Gastrocnemius medialis (tissue), 4 donors: ENCODE measurements around the gene GRID2. TPM values are rescaled to one million over a fixed set of nuclear protein-coding genes. Genes with fewer than 3 reads are reported as not detected.

Experiments used
- ATAC-seq, 2 donors: fragments of 150-250 bp; one replicate each; pipeline ENCODE4 v1.9.1; 2016
- DNase-seq, 2 donors: peaks; one replicate each; pipeline ENCODE4 v3.0.0-alpha.2; 2019
- H3K27ac ChIP-seq, 4 donors: fragments of 200-600 bp; sonication (generic); 1 replicate in 1 of 4; 2 replicates in 3 of 4; pipeline ENCODE4 v1.5.1; 2016 to 2018; ENCODE audit warnings: mild to moderate bottlenecking in 2 of 4, moderate library complexity in 1 of 4
- H3K27me3 ChIP-seq, 3 donors: fragments of 200-600 bp; sonication (generic) in 2 of 3; 1 replicate in 1 of 3; 2 replicates in 2 of 3; pipeline versions ENCODE4 v1.5.1 to v1.6.0; 2016 to 2019; ENCODE audit warnings: mild to moderate bottlenecking in 1 of 3, moderate library complexity in 1 of 3
- H3K36me3 ChIP-seq, 2 donors: fragments of 200-600 bp; sonication (generic) in 1 of 2; one replicate each; pipeline ENCODE4 v1.5.1; 2017 to 2018
- H3K4me1 ChIP-seq, 2 donors: fragments of 200-600 bp; sonication (generic) in 1 of 2; one replicate each; pipeline ENCODE4 v1.5.1; 2016 to 2017; ENCODE audit warnings: mild to moderate bottlenecking in 2 of 2
- H3K4me3 ChIP-seq, 4 donors: fragments of 200-600 bp; sonication (generic) in 3 of 4; 1 replicate in 1 of 4; 2 replicates in 3 of 4; pipeline ENCODE4 v1.5.1; 2016 to 2019; ENCODE audit warnings: mild to moderate bottlenecking in 2 of 4
- H3K9me3 ChIP-seq, 3 donors: fragments of 200-600 bp; sonication (generic) in 2 of 3; 1 replicate in 1 of 3; 2 replicates in 2 of 3; pipeline ENCODE4 v1.5.1; 2016 to 2019
- CTCF ChIP-seq, 5 experiments: fragments of 450-650 bp in 3 of 5; fragments of 200-600 bp in 2 of 5; sonication (generic) in 2 of 5; IDR thresholded peaks in 4 of 5; conservative IDR thresholded peaks in 1 of 5; 1 replicate in 4 of 5; 2 replicates in 1 of 5; pipeline ENCODE4 v1.5.1; 2016 to 2019; ENCODE audit warnings: antibody characterized with exemption in 5 of 5, mild to moderate bottlenecking in 3 of 5, moderate library complexity in 3 of 5
- POLR2A ChIP-seq, 2 donors: fragments of 450-650 bp; IDR thresholded peaks; one replicate each; pipeline ENCODE4 v1.6.1; 2017; ENCODE audit warnings: antibody characterized with exemption in 2 of 2, mild to moderate bottlenecking in 2 of 2, moderate library complexity in 2 of 2
- in situ Hi-C, 4 donors: fragments of 200-750 bp; cut with MboI; loops; one replicate each; pipeline versions ENCODE4 v1.15.0 to v1.8.0; 2017; ENCODE audit warnings: low sequenced_read_pairs in 4 of 4
- intact Hi-C: fragments of 100-400 bp; cut with DNase I; formaldehyde crosslinking; loops from one replicate; pipeline ENCODE4 v1.15.1; 2023; ENCODE audit warnings: low total_unique reads
- total RNA-seq, 4 donors: library from RNA; depleted of rRNA; stranded (reverse); fragments of >200 nt; gene quantifications; one replicate each; pipeline versions ENCODE4 v1.1.0 to v1.2.3, GENCODE V29; 2016

The GRID2 gene
- total RNA-seq, 4 donors from 2014 or later, result not detected

- DNase-seq, result peak in 1 of 2 donors; percentile 43
- in situ Hi-C loops, result no loop called here
- ATAC-seq, result no peak
These were observed 1511.0 kb downstream of the GRID2 start for GRCh38 chr4:93814722-93815121.

More at GRCh38 chr4:93814722-93815121, 1511.0 kb downstream of the GRID2 start:
- Histone ChIP-seq H3K27me3 (no peaks in the 10 kb centered on the region), H3K4me3 (no peak overlapping the region), H3K36me3 (no peaks in the 10 kb centered on the region), H3K9me3 (no peaks in the 10 kb centered on the region), H3K4me1 (no peaks in the 10 kb centered on the region), H3K27ac (no peak overlapping the region)
- intact Hi-C loops, result no loop called here
- TF ChIP-seq CTCF (IDR thresholded peaks at IDR 0.05 in 4 of 5, conservative IDR thresholded peaks at IDR 0.05 in 1 of 5) (no peak), POLR2A (IDR thresholded peaks at IDR 0.05) (no peak)
